ENCODE measurements around the gene TRIO. TPM values are rescaled to one million over a fixed set of nuclear protein-coding genes. Genes with fewer than 3 reads are reported as not detected.

Gene TRIO
- total RNA-seq, 4 donors from 2014 or later = 21.2 to 105 (median 47.6) TPM

GRCh38 chr5:14263699-14264098 is 120.6 kb downstream of the TRIO start:
- Histone ChIP-seq H3K36me3 (no peaks in the 10 kb centered on the region), H3K27ac (peak overlapping the region in 3 of 4 donors; percentile 41 to 62 (median 49)), H3K9me3 (no peaks in the 10 kb centered on the region), H3K4me3 (no peak overlapping the region), H3K4me1 (peaks cover 14 to 81% (median 18%) of the 10 kb centered on the region in 3 donors), H3K27me3 (no peaks in the 10 kb centered on the region)
- no peak for DNase-seq
- 17 to 43% methylated on average over 2 of the region's 2 CpGs for WGBS, 2 donors
- TF ChIP-seq CTCF (IDR thresholded peaks at IDR 0.05) (no peak), POLR2A (IDR thresholded peaks at IDR 0.05) (no peak)
- intact Hi-C loops (cut with DNase I) = loop anchor here (10.0 kb wide), 1 partner anchor 119 kb away; the partner anchor contains the start of gene TRIO

GRCh38 chr5:14264605-14265316 is 121.6 kb downstream of the TRIO start:
- Histone ChIP-seq H3K4me3 (peak overlapping the region in 3 of 4 donors; percentile 15 to 52 (median 22)), H3K36me3 (no peaks in the 10 kb centered on the region), H3K4me1 (peaks cover 14 to 81% (median 29%) of the 10 kb centered on the region in 3 donors), H3K27me3 (no peaks in the 10 kb centered on the region), H3K27ac (peak overlapping the region in 3 of 4 donors; percentile 49 to 62 (median 60)), H3K9me3 (no peaks in the 10 kb centered on the region)
- intact Hi-C loops (cut with DNase I) = loop anchor here (10.0 kb wide), 1 partner anchor 120 kb away; the partner anchor contains the start of gene TRIO
- WGBS, 2 donors = 0 to 3% methylated on average over 22 to 26 of the region's 26 CpGs
- TF ChIP-seq POLR2A (IDR thresholded peaks at IDR 0.05) (peak in 2 of 4 donors; percentile 60 to 73), CTCF (IDR thresholded peaks at IDR 0.05) (no peak)
- DNase-seq = peak; percentile 49

GRCh38 chr5:14265570-14265969 is 122.4 kb downstream of the TRIO start:
- peak overlapping the region in 1 of 4 donors; percentile 5 for H3K27ac ChIP-seq
- H3K4me3 ChIP-seq = no peak overlapping the region
- no peaks in the 10 kb centered on the region for H3K27me3 ChIP-seq
- TF ChIP-seq POLR2A (IDR thresholded peaks at IDR 0.05) = no peak
- no peak for TF ChIP-seq CTCF (IDR thresholded peaks at IDR 0.05)
- no peak for DNase-seq
- intact Hi-C loops (cut with DNase I) = loop anchor here (10.0 kb wide), 1 partner anchor 121 kb away; the partner anchor contains the start of gene TRIO
- 63 to 67% methylated on average over 2 of the region's 2 CpGs for WGBS, 2 donors
- H3K36me3 ChIP-seq = no peaks in the 10 kb centered on the region
- no peaks in the 10 kb centered on the region for H3K9me3 ChIP-seq
- peaks cover 14 to 82% (median 33%) of the 10 kb centered on the region in 3 donors for H3K4me1 ChIP-seq

GRCh38 chr5:14266171-14266570 is 123.0 kb downstream of the TRIO start:
- no peak for DNase-seq
- Histone ChIP-seq H3K27ac (peak overlapping the region in 2 of 4 donors; percentile 1 to 5), H3K27me3 (no peaks in the 10 kb centered on the region), H3K9me3 (no peaks in the 10 kb centered on the region), H3K36me3 (peaks cover 0 to 4% (median 0%) of the 10 kb centered on the region in 3 donors), H3K4me1 (peaks cover 10 to 81% (median 33%) of the 10 kb centered on the region in 3 donors), H3K4me3 (no peak overlapping the region)
- WGBS, 2 donors = 74 to 82% methylated on average over 4 of the region's 4 CpGs
- intact Hi-C loops (cut with DNase I) = loop anchor here (10.0 kb wide), 1 partner anchor 121 kb away; the partner anchor contains the start of gene TRIO
- TF ChIP-seq POLR2A (IDR thresholded peaks at IDR 0.05) (no peak), CTCF (IDR thresholded peaks at IDR 0.05) (no peak)

- TF ChIP-seq CTCF (IDR thresholded peaks at IDR 0.05) (no peak), POLR2A (IDR thresholded peaks at IDR 0.05) (no peak)
- Histone ChIP-seq H3K9me3 (no peaks in the 10 kb centered on the region), H3K4me1 (peaks cover 10 to 77% (median 33%) of the 10 kb centered on the region in 3 donors), H3K27ac (no peak overlapping the region), H3K27me3 (no peaks in the 10 kb centered on the region), H3K4me3 (no peak overlapping the region), H3K36me3 (peaks cover 0 to 6% (median 0%) of the 10 kb centered on the region in 3 donors)
- DNase-seq = no peak
- intact Hi-C loops (cut with DNase I) = loop anchor here (10.0 kb wide), 1 partner anchor 122 kb away; the partner anchor contains the start of gene TRIO
- WGBS, 2 donors = 44 to 63% methylated on average over 3 of the region's 3 CpGs
These were observed 123.5 kb downstream of the TRIO start for GRCh38 chr5:14266686-14267085.
